GM10847 (cell line): Measurements from ENCODE around the gene CDK11A.

Experiments used
- POLR2A ChIP-seq: IDR thresholded peaks from 2 replicates; pipeline ENCODE4 v1.6.1; 2011; ENCODE audit not compliant: insufficient read length; ENCODE audit errors: extremely low read depth

Gene CDK11A

GRCh38 chr1:1684031-1684681, 40.0 kb downstream of the CDK11A start:
- no peak for TF ChIP-seq POLR2A

GRCh38 chr1:1683104-1683905, 40.9 kb downstream of the CDK11A start:
- no peak for TF ChIP-seq POLR2A

GRCh38 chr1:1680912-1681273, 43.3 kb downstream of the CDK11A start:
- TF ChIP-seq POLR2A: no peak

- no peak for TF ChIP-seq POLR2A
Measured at GRCh38 chr1:1680031-1680911, 43.9 kb downstream of the CDK11A start.

GRCh38 chr1:1678581-1679380, 45.4 kb downstream of the CDK11A start:
- TF ChIP-seq POLR2A: no peak

GRCh38 chr1:1677718-1678580, 46.2 kb downstream of the CDK11A start:
- peak; percentile 29 for TF ChIP-seq POLR2A

GRCh38 chr1:1672181-1672965, 51.8 kb downstream of the CDK11A start:
- no peak for TF ChIP-seq POLR2A

GRCh38 chr1:1671365-1672119, 52.6 kb downstream of the CDK11A start:
- no peak for TF ChIP-seq POLR2A

- no peak for TF ChIP-seq POLR2A
Measured at GRCh38 chr1:1670866-1671265, 53.3 kb downstream of the CDK11A start.

GRCh38 chr1:1669468-1670440, 54.4 kb downstream of the CDK11A start:
- no peak for TF ChIP-seq POLR2A

GRCh38 chr1:1666526-1666925, 57.6 kb downstream of the CDK11A start:
- TF ChIP-seq POLR2A: no peak

GRCh38 chr1:1665815-1666251, 58.3 kb downstream of the CDK11A start:
- TF ChIP-seq POLR2A: no peak
